HG03558 (cell line): ENCODE measurements around the gene PRR12.

Source experiments
- ATAC-seq: cut with Tn5 transposase; IDR thresholded peaks from one replicate; pipeline ENCODE4 v1.9.1; 2021; ENCODE audit warnings: moderate number of reproducible peaks; ENCODE audit not compliant: unreplicated experiment; ENCODE audit errors: extremely low read depth

Gene PRR12

DNA sequence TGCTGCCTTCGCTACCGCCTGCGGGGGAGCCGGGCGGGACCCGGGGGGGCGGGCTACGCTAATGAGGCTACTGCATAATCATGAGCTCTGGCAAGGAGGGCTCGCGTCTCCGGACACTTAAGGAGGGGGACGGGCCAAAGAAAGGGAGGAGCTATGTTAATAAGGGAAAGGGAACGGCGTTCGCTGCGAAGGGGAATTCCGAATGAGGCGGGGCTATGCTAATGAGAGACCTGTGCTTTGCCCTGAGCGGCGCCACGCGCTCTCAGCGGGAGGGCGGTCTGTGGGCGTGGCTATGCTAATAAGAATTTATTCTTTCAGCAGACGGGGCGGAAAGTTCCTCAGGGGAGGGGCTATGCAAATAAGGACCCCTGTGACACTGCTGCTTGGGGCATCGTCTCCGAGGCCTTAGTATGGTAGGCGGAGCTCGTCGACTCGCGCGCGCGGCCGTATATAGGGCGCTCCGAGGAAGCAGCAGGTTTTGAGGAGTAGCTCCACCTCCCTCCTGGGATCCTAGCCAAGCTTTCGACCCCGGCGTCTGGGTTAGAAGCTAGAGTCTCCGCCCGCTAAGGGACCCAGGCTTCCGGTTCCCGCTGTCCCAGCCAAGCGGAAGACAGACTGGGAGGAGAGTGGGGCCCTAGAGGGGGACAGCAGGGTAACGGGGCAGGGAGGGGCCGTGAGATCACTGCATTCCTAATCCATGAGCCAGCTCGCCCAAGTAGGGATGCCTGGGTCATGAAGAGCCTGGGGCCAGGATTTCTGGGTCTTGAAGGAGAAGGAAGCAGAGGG lies 49.3 kb downstream of the PRR12 start, which contains the start of gene RRAS:
Gene RRAS (minus strand): TSS at position 31 of the 786 bp plus-strand sequence. CDS start 45 bp downstream, outside the sequence.
- peak; percentile 39 for ATAC-seq

DNA sequence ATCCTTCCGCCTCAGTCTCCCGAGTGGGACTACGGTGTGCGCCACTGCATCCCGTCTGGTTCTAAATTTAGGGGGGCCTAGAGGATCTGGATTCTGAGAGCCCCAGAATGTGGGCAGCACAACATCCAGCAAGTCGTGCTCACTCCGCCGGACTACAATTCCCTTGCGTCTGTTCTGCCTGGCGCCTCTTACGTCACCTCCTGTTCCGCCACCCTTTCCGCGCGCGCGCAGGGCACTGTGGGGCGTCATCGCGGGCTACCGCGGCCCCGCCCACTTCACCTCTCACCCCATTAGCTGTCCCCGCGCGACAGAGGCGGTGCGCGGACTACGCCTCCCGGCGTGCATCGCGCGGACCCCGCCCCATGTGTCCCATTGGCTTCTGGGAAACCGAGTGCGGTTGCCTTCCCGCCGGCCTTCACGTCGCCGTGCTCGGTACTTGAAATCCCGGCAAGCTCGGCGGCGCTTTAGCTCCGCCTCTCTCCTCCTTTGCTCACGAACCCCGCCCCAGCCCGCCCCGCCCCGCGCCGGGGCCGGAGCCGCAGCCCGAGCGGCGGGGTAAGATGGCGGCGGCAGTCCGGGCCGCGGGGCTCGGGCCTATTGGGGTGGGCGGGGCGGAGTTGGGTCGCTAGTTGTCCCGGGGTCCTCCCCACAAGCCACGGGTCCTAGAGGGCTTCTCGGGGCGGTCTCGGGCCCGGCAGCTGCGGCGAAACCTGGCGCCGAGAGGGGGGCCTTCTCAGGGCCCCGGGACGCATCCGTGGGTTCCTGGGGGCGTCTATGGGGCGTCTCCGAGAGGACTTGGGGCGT lies 50.9 kb downstream of the PRR12 start, which contains the start of gene SCAF1:
Gene SCAF1 (plus strand): TSS at position 522 of the 804 bp plus-strand sequence. CDS start 2,818 bp downstream, outside the sequence.
- ATAC-seq, result peak; percentile 30

DNA sequence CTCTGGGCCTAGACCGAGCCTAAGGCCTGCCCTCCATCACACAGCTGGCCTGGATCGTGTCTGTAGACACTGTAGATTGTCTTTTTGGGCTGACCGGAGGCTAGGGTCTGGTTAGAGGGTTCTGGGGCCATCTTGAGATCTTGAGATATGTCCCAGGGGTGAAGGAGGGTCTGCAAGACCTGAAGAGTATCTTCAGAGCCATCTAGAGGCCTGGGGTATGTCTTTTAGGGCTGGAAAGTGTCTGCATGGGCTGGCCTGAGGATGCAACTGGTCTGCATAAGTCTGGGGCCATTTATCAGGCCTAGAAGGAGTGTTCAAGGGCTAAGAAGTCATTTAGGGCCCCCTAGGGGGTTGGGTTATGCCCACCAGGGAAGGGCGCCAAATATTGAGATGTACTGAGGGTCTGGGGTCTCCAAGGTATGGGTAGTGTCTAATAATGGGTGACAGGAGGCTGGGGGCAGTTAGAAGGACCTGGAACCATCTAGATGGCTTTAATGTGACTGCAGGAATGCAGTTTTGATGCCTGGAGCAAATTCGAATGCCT lies 51.6 kb downstream of the PRR12 start:
- no peak for ATAC-seq

DNA sequence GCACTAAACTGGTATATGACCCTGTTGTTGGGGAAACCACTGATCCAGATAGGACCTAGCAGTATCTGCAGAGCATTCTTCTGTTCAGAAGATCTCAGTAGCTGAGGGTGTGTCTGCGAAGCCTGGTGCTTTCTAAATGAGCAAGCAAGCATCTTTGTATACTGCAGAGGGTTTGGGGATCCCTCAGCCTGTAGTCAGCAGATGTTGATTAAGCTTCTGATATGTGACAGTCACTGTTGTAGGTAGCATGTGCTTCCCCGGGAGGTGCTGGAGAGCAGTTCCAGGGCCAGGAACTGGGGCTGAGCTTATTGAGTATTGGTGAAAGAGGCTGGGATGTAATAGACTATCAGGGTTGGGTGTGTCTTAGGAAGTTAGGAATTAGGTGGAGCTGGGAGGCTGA lies 52.5 kb downstream of the PRR12 start:
- ATAC-seq, result no peak

DNA sequence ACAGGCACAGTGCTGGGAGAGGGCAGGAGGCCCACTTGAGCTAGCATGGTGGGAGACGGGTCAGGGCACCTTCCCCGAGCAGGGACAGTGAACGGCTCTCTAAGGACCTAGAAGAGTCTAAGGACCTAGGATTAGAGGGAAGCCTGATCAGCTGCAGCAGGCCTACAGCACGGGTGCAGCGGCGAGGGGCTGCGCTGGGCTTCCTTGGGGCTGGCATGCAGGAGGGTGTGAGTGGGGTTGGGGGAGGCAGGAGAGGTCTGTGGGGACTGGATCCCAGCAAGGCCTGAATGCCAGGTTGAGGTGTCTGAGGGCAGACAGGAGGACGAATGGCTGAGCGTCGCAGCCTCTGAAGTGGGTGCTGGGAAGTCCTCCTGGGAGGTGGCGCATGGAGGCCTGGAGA lies 54.6 kb downstream of the PRR12 start:
- ATAC-seq, result no peak

DNA sequence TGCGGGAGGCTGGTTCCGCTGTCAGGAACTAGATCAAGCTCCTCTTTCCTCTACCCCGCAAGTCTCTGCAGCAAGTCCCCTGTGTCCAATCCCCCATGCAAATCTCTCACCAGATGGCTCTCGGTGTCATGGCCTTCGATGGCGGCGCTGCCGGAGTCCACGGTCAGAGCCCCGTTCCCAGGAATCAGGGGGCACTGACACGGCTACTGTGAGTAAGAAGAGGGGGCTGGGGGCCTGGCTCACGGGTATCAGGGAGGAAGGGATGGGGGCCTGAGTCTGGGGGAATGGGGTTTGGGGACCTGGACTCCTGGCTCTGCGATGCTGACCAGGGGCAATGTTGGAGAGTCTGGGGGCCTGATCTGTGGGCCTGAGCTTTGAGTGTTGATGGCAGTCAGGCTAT lies 55.0 kb downstream of the PRR12 start:
- no peak for ATAC-seq

DNA sequence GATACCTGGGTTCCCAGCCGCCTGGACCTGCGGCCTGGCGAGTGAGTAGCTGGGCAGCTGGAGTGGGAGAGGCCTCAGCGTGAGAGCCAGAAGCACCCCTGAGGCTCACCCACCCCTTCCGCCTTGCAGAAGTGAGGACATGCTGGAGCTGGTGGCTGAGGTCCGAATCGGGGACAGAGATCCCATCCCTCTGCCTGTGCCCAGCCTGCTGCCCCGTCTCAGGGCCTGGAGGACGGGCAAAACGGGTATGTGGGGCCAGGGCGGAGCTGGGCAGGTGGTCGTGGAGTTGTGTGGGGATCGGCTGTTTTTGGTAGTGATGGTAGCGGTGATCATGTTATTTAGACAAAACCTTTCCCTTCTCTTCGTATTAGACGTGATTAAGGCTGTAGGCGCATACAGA lies 55.6 kb downstream of the PRR12 start:
- no peak for ATAC-seq

DNA sequence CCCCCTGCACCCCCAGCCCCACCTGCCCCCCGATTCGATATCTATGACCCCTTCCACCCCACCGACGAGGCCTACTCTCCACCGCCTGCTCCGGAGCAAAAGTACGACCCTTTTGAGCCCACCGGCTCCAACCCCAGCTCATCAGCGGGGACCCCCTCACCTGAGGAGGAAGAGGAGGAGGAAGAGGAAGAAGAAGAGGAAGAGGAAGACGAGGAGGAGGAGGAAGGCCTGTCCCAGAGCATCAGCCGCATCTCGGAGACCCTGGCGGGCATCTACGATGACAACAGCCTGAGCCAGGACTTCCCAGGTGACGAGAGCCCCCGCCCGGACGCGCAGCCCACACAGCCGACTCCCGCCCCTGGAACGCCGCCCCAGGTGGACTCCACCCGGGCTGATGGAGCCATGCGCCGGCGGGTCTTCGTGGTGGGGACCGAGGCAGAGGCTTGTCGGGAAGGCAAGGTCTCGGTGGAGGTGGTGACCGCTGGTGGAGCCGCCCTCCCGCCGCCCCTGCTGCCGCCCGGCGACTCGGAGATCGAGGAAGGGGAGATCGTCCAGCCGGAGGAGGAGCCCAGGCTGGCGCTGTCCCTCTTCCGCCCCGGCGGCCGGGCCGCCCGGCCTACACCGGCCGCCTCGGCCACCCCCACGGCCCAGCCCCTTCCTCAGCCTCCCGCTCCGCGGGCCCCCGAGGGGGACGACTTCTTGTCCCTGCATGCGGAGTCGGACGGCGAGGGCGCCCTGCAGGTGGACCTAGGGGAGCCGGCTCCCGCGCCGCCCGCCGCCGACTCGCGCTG lies 60.2 kb downstream of the PRR12 start:
- no peak for ATAC-seq

DNA sequence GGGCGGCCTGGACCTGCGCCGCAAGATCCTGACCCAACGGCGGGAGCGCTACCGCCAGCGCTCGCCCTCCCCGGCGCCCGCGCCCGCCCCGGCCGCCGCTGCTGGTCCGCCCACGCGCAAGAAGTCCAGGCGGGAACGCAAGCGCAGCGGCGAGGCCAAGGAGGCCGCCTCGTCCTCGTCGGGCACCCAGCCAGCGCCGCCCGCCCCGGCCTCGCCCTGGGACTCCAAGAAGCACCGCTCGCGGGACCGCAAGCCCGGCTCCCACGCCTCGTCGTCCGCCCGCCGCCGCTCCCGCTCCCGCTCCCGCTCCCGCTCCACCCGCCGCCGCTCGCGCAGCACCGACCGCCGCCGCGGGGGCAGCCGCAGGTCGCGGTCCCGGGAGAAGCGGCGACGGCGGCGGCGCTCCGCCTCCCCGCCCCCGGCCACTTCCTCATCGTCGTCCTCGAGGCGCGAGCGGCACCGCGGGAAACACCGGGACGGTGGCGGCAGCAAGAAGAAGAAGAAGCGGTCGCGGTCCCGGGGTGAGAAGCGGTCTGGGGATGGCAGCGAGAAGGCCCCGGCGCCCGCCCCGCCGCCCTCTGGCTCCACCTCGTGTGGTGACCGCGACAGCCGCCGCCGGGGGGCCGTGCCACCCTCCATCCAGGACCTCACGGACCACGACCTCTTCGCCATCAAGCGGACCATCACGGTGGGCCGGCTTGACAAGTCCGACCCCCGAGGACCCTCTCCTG lies 61.0 kb downstream of the PRR12 start:
- no peak for ATAC-seq

DNA sequence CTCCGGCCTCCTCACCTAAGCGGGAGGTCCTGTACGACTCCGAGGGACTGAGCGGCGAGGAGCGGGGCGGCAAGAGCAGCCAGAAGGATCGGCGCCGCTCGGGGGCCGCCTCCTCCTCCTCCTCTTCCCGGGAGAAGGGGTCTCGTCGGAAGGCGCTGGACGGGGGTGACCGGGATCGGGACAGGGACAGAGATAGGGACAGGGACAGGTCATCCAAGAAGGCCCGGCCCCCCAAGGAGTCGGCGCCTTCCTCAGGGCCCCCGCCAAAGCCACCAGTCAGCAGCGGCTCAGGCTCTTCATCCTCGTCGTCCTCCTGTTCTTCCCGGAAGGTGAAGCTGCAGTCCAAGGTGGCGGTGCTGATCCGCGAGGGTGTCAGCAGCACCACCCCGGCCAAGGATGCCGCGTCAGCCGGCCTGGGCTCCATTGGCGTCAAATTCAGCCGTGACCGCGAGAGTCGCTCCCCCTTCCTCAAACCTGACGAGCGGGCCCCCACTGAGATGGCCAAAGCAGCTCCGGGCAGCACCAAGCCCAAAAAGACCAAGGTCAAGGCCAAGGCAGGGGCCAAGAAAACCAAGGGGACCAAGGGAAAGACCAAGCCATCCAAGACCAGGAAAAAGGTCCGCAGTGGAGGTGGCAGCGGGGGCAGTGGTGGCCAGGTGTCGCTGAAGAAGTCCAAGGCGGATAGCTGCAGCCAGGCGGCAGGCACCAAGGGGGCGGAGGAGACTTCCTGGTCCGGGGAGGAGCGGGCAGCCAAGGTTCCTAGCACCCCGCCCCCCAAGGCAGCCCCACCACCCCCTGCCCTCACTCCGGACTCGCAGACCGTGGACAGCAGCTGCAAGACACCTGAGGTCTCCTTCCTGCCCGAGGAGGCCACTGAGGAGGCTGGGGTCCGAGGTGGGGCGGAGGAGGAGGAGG lies 61.8 kb downstream of the PRR12 start:
- ATAC-seq, result no peak

DNA sequence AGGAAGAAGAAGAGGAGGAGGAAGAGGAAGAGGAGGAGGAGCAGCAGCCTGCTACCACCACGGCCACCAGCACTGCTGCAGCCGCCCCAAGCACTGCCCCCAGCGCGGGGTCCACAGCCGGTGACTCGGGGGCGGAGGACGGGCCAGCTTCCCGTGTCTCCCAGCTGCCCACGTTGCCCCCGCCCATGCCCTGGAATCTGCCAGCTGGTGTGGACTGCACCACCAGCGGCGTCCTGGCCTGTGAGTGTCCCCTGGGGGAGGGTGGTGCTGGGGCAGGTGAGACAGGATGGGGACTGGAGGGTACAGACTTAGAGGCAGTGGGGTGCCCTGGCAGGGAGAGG lies 62.5 kb downstream of the PRR12 start:
- ATAC-seq, result no peak

DNA sequence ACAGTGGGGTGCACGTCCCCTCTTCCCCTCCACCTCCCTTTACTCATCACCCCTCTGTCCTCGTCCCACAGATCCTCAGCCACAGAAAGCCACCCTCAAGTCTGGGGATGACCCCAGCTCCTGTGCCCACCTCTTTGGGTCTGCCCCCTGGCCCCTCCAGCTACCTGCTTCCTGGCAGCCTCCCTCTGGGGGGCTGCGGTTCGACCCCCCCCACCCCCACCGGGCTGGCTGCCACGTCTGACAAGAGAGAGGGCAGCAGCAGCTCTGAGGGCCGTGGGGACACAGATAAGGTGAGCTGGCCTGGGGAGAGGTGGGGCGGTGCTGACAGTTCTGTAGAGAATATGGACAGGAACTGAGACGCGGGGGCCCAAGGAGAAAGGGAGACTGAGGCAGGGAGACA lies 63.6 kb downstream of the PRR12 start:
- no peak for ATAC-seq

DNA sequence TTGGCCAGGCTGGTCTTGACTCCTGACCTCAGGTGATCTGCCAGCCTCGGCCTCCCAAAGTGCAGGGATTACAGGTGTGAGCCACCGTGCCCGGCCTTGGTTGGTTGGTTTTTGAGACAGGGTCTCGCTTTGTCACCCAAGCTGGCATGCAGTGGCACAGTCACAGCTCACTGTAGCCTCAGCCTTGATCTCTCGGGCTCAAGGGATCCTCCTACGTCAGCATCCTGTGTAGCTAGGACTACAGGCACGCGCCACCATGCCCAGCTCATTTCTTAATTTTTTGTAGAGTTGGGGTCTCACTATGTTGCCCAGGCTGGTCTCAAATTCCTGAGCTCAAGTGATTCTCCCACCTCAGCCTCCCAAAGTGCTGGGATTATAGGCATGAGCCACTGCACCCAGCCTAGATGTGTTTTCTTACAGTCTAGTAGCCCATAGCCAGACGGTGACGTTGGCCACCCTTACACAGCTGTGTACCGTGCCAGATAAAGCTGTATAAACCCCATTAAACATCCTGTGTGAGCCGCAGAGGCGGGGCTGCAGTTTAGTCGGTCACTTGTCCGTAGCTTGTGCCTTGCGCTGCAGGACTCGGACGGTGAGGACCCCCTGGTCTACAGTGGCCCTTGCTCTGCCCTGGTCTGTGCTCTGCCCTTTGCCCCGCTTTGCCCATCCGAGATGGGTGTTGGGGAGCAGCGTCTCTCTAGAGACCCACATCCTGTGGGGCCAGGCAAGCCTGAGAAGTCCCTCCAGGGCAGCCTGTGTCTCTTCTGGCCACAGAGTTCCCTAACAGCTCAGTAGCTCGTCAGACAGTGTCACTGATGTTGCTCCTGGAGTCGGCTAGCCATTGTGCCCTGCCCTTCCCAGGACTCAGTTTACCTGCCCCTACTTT lies 64.8 kb downstream of the PRR12 start:
- no peak for ATAC-seq

DNA sequence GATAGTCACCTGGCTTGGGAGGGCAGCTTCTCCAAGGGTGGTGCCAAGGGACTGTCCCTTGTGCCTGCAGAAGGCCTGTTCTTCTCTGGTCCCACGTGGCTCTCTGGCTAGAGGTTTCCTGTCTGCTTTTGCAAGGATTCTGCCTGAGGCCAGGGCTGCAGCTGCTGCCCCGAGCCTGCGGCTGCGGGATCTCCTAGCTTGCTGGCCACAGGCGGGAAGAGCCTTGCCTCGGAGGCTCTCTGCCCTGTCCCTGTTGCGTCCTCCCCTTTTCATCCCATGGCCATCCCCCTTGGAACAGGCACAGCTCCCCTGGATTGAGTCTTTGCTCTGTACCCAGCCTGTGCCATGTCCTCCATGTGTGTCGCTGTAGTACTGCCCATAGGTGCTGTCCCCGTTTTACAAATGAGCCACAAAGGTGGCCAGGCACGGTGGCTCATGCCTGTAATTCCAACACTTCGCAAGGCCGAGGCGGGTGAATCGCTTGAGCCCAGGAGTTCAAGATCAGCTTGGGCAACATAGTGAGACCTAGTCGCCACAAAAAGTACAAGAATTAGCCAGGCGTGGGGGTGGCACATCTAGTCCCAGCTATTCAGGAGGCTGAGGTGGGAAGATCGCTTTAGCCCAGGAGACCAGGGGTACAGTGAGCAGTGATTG lies 65.6 kb downstream of the PRR12 start:
- ATAC-seq, result no peak

DNA sequence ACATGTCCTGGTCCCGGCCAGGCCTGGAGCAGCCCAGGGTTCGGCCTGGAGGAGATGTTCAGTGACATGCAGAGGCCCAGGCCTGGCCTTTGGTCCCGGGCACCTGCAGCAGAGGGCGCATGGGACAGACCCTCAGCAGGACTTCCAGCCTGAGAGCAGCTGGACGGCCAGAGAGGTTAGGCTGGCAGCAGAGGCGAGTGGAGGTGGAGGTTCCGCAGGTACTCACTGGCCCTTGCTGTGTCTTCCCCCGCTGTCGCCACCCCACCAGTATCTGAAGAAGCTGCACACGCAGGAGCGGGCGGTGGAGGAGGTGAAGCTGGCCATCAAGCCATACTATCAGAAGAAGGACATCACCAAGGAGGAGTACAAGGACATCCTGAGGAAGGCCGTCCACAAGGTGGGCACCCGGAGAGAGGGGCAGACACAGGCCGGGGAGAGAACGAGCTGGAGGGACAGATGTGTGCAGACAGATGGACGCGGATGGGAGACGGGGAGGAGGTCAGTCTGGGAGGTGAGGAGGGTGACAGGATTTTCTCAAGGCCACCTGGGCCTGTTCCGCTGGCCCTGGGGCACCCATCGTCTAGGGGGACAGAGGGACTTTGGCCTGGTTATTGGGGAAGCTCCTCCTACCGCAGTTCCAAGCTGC lies 66.6 kb downstream of the PRR12 start:
- no peak for ATAC-seq

DNA sequence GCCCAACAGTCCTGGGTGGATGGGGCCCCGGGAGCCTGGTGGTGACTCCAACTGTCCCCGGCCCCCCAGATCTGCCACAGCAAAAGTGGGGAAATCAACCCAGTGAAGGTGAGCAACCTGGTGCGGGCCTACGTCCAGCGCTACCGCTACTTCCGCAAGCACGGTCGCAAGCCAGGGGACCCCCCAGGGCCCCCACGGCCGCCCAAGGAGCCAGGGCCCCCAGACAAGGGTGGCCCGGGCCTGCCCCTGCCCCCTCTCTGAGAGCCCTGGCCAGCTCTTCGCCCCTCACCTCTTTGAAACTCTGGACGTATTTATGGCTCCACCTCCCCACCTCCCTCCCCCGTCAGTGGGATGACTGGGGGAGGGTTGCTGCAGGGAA lies 67.1 kb downstream of the PRR12 start:
- no peak for ATAC-seq
